NCI-H1694 (cell line): ENCODE data around the gene EXD3.
"Not testable (repeated sequence)": the region's sequence is repeated elsewhere in the genome, so short reads cannot be mapped to it uniquely, and the experiment has no call there.

Experiments used
- DNase-seq: peaks from one replicate; lab custom pipeline; 2025; lab: John Stamatoyannopoulos, UW

Gene EXD3

GRCh38 chr9:137458194-137459151, 35.5 kb upstream of the EXD3 start:
- peak; percentile 78 for DNase-seq

- no peak for DNase-seq
Observed at GRCh38 chr9:137457406-137458193, 34.6 kb upstream of the EXD3 start.

GRCh38 chr9:137456864-137457405, 34.0 kb upstream of the EXD3 start:
- DNase-seq: no peak

GRCh38 chr9:137456061-137456863, 33.3 kb upstream of the EXD3 start:
- no peak for DNase-seq

- no peak for DNase-seq
Observed at GRCh38 chr9:137455359-137455991, 32.5 kb upstream of the EXD3 start.

GRCh38 chr9:137454597-137455358, 31.8 kb upstream of the EXD3 start:
- no peak for DNase-seq

GRCh38 chr9:137454145-137454596, 31.2 kb upstream of the EXD3 start:
- DNase-seq: no peak

- no peak for DNase-seq
Observed at GRCh38 chr9:137453643-137454081, 30.7 kb upstream of the EXD3 start.

GRCh38 chr9:137452761-137453642, 30.0 kb upstream of the EXD3 start:
- DNase-seq: no peak

- DNase-seq: no peak
Observed at GRCh38 chr9:137452006-137452760, 29.2 kb upstream of the EXD3 start.

- DNase-seq: not testable (repeated sequence)
Observed at GRCh38 chr9:137451264-137452005, 28.5 kb upstream of the EXD3 start.

- DNase-seq: not testable (repeated sequence)
Observed at GRCh38 chr9:137450539-137451222, 27.7 kb upstream of the EXD3 start.

GRCh38 chr9:137449931-137450538, 27.1 kb upstream of the EXD3 start:
- DNase-seq: no peak

GRCh38 chr9:137449081-137449844, 26.3 kb upstream of the EXD3 start:
- no peak for DNase-seq

GRCh38 chr9:137448602-137448962, 25.6 kb upstream of the EXD3 start:
- no peak for DNase-seq
